ENCODE measurements around the gene NLRP1. TPM values are rescaled to one million over a fixed set of nuclear protein-coding genes. Genes with fewer than 3 reads are reported as not detected.
A peak's percentile ranks its signal among the peaks of the same experiment; 100 is the strongest.

NLRP1 gene
- total and polyA plus RNA-seq, 9 of the 15 experiments (the other 6 are each of a cell fraction or from before 2014, with no cell fraction given), result 4.0 to 69.4 (median 27.7) TPM

GRCh38 chr17:5619088-5619740 is 34.9 kb upstream of the NLRP1 start (continued):
- TF ChIP-seq MEF2A (IDR thresholded peaks at IDR 0.05; ENCODE audit: control insufficient read depth, low read depth, low read length), result no peak
- TF ChIP-seq JUND (IDR thresholded peaks at IDR 0.05; ENCODE audit: borderline replicate concordance, low read depth, low read length), result no peak
- TF ChIP-seq JUND (tag; IDR thresholded peaks at IDR 0.05; ENCODE audit: borderline replicate concordance, low read depth, low read length), result peak; percentile 44; the same call in 1 of the 3 replicates
- no peak for TF ChIP-seq JUN (IDR thresholded peaks at IDR 0.05; ENCODE audit: borderline replicate concordance, low read depth, low read length)
- no peak for TF ChIP-seq JUN (CRISPR knock-in tag; IDR thresholded peaks at IDR 0.05; ENCODE audit: borderline replicate concordance)
- no peak for TF ChIP-seq NR3C1 (CRISPR knock-in tag; IDR thresholded peaks at IDR 0.05)
- no peak for TF ChIP-seq CGGBP1 (CRISPR knock-in tag; IDR thresholded peaks at IDR 0.05)
- TF ChIP-seq ESRRA (IDR thresholded peaks at IDR 0.05; ENCODE audit: borderline replicate concordance, low read depth), result peak; percentile 92
- no peak for TF ChIP-seq ZBTB43 (CRISPR knock-in tag; IDR thresholded peaks at IDR 0.05)
- peak in 1 of 2 experiments; percentile 26 for TF ChIP-seq E2F6 (IDR thresholded peaks at IDR 0.05; ENCODE audit: borderline replicate concordance in 1 of 2, extremely low read depth in 1 of 2, insufficient read depth in 1 of 2, insufficient read length in 1 of 2, low read depth in 1 of 2, low read length in 1 of 2, poor library complexity in 1 of 2, severe bottlenecking in 1 of 2)
- no peak for TF ChIP-seq CEBPB (tag; IDR thresholded peaks at IDR 0.05)
- no peak for TF ChIP-seq ELF4 (CRISPR knock-in tag; IDR thresholded peaks at IDR 0.05)
- TF ChIP-seq SOX6 (IDR thresholded peaks at IDR 0.05), result no peak
- TF ChIP-seq ZNF41 (CRISPR knock-in tag; conservative IDR thresholded peaks at IDR 0.05), result no peak
- TF ChIP-seq ZBED1 (IDR thresholded peaks at IDR 0.05), result no peak
- TF ChIP-seq CREB5 (CRISPR knock-in tag; IDR thresholded peaks at IDR 0.05), result no peak
- no peak for TF ChIP-seq MBD1 (CRISPR knock-in tag; IDR thresholded peaks at IDR 0.05)
- TF ChIP-seq TAF7 (tag; IDR thresholded peaks at IDR 0.05), result peak; percentile 89; the same call in 1 of the 2 replicates
- no peak for TF ChIP-seq ZNF134 (CRISPR knock-in tag; conservative IDR thresholded peaks at IDR 0.05)
- no peak for TF ChIP-seq ELF2 (CRISPR knock-in tag; IDR thresholded peaks at IDR 0.05)
- TF ChIP-seq HMGN3 (IDR thresholded peaks at IDR 0.05; ENCODE audit: borderline replicate concordance, extremely low read depth, insufficient read length, low read depth, low read length), result no peak
- TF ChIP-seq MCM3 (IDR thresholded peaks at IDR 0.05), result no peak
- TF ChIP-seq SAP30 (IDR thresholded peaks at IDR 0.05; ENCODE audit: borderline replicate concordance, insufficient read depth, low read depth, low read length, poor library complexity, severe bottlenecking), result no peak
- TF ChIP-seq ZNF77 (CRISPR knock-in tag; IDR thresholded peaks at IDR 0.05), result no peak

All from K562 (cell line).